Osteoblast (primary cell): ENCODE measurements around the gene CLDN17. TPM values are rescaled to one million over a fixed set of nuclear protein-coding genes. Genes with fewer than 3 reads are reported as not detected.

ENCODE experiments used
- DNase-seq: peaks from one replicate; pipeline ENCODE4 v3.0.0; 2011; ENCODE audit warnings: low spot score, mixed read lengths; ENCODE audit not compliant: insufficient read length; ENCODE audit errors: missing footprints
- H2AFZ ChIP-seq: 2 replicates; pipeline ENCODE4 v1.6.0; 2011; ENCODE audit warnings: mild to moderate bottlenecking, low read length
- H3K27ac ChIP-seq: 2 replicates; pipeline ENCODE4 v1.5.1; 2011; ENCODE audit warnings: mild to moderate bottlenecking, low read depth, low read length, moderate library complexity
- H3K27me3 ChIP-seq: 2 replicates; pipeline ENCODE4 v1.6.0; 2012; ENCODE audit warnings: mild to moderate bottlenecking, control low read depth, inconsistent platforms, low read length, moderate library complexity; ENCODE audit not compliant: insufficient read depth
- H3K36me3 ChIP-seq: 2 replicates; pipeline ENCODE4 v1.5.1; 2011; ENCODE audit warnings: mild to moderate bottlenecking, low read length, control low read depth, moderate library complexity; ENCODE audit not compliant: insufficient read depth
- H3K4me1 ChIP-seq: 2 replicates; pipeline ENCODE4 v1.5.1; 2011; ENCODE audit warnings: mild to moderate bottlenecking, low read length, control low read depth, moderate library complexity; ENCODE audit not compliant: insufficient read depth
- H3K4me2 ChIP-seq: 2 replicates; pipeline ENCODE4 v1.6.0; 2011; ENCODE audit warnings: mild to moderate bottlenecking, low read length; ENCODE audit not compliant: insufficient read depth
- H3K4me3 ChIP-seq: fragments of 200-600 bp; sonication (generic); 3 replicates; pipeline ENCODE4 v1.5.1; 2012; ENCODE audit warnings: mild to moderate bottlenecking, low read length, inconsistent platforms; ENCODE audit not compliant: insufficient read depth
- H3K79me2 ChIP-seq: 2 replicates; pipeline ENCODE4 v1.6.0; 2012; ENCODE audit warnings: mild to moderate bottlenecking, low read length, control low read depth, inconsistent platforms; ENCODE audit not compliant: insufficient read depth
- H3K9me3 ChIP-seq: 2 replicates; pipeline ENCODE4 v1.5.1; 2011; ENCODE audit warnings: low read depth, low read length, control low read depth
- H4K20me1 ChIP-seq: 2 replicates; pipeline ENCODE4 v1.6.0; 2012; ENCODE audit warnings: mild to moderate bottlenecking, low read length, control low read depth; ENCODE audit not compliant: insufficient read depth
- CTCF ChIP-seq: IDR thresholded peaks from 2 replicates; pipeline ENCODE4 v1.5.1; 2011; ENCODE audit warnings: mild to moderate bottlenecking, low read depth, low read length, moderate library complexity; ENCODE audit errors: extremely low read depth
- total RNA-seq: library from RNA; depleted of rRNA; stranded (reverse); fragments of >200 nt; gene quantifications from 2 replicates; pipeline ENCODE4 v1.2.3, GENCODE V29; 2012

CLDN17 gene
- total RNA-seq, 1 donor, result not detected

GRCh38 chr21:30207252-30207579 lies 40.6 kb upstream of the CLDN17 start:
- H3K27me3 ChIP-seq, result no peaks in the 10 kb centered on the region
- no peak for TF ChIP-seq CTCF
- H3K9me3 ChIP-seq, result no peaks in the 10 kb centered on the region
- H3K4me3 ChIP-seq, result no peak overlapping the region
- H3K4me1 ChIP-seq, result no peaks in the 10 kb centered on the region
- H3K79me2 ChIP-seq, result no peaks in the 10 kb centered on the region
- H3K4me2 ChIP-seq, result peak overlapping the region; percentile 18
- H2AFZ ChIP-seq, result peak overlapping the region; percentile 82
- peak overlapping the region; percentile 15 for H3K27ac ChIP-seq
- DNase-seq, result no peak
- H3K36me3 ChIP-seq, result no peaks in the 10 kb centered on the region
- H4K20me1 ChIP-seq, result no peaks in the 10 kb centered on the region

GRCh38 chr21:30206551-30207251 lies 40.1 kb upstream of the CLDN17 start:
- Histone ChIP-seq H4K20me1 (no peaks in the 10 kb centered on the region), H3K4me2 (peak overlapping the region; percentile 18), H3K9me3 (no peaks in the 10 kb centered on the region), H3K4me1 (no peaks in the 10 kb centered on the region), H3K27ac (peak overlapping the region; percentile 15), H3K27me3 (no peaks in the 10 kb centered on the region), H3K79me2 (no peaks in the 10 kb centered on the region), H3K4me3 (no peak overlapping the region), H2AFZ (peak overlapping the region; percentile 82), H3K36me3 (no peaks in the 10 kb centered on the region)
- TF ChIP-seq CTCF, result no peak
- DNase-seq, result peak; percentile 9

- no peak overlapping the region for H3K4me2 ChIP-seq
- no peaks in the 10 kb centered on the region for H3K36me3 ChIP-seq
- H3K27me3 ChIP-seq, result no peaks in the 10 kb centered on the region
- no peak for DNase-seq
- H3K4me3 ChIP-seq, result no peak overlapping the region
- no peaks in the 10 kb centered on the region for H4K20me1 ChIP-seq
- H3K9me3 ChIP-seq, result no peaks in the 10 kb centered on the region
- no peaks in the 10 kb centered on the region for H3K4me1 ChIP-seq
- H3K27ac ChIP-seq, result no peak overlapping the region
- no peak for TF ChIP-seq CTCF
- no peaks in the 10 kb centered on the region for H3K79me2 ChIP-seq
- no peak overlapping the region for H2AFZ ChIP-seq
Observed at GRCh38 chr21:30200000-30200399, 33.4 kb upstream of the CLDN17 start.

GRCh38 chr21:30194701-30195299 lies 28.2 kb upstream of the CLDN17 start:
- Histone ChIP-seq H4K20me1 (no peaks in the 10 kb centered on the region), H3K27me3 (no peaks in the 10 kb centered on the region), H3K4me2 (no peak overlapping the region), H3K36me3 (no peaks in the 10 kb centered on the region), H3K27ac (no peak overlapping the region), H3K79me2 (no peaks in the 10 kb centered on the region), H2AFZ (no peak overlapping the region), H3K4me1 (no peaks in the 10 kb centered on the region), H3K4me3 (no peak overlapping the region), H3K9me3 (no peaks in the 10 kb centered on the region)
- peak; percentile 45 for TF ChIP-seq CTCF
- DNase-seq, result no peak
